CD14-positive monocyte (primary cell): ENCODE measurements around the gene STARD6. TPM values are rescaled to one million over a fixed set of nuclear protein-coding genes. Genes with fewer than 3 reads are reported as not detected.

Experiments used
- DNase-seq, 3 donors: peaks; one replicate each; pipeline ENCODE4 v3.0.0-alpha.2; 2011 to 2022
- H2AFZ ChIP-seq: 2 replicates; pipeline ENCODE4 v1.6.0; 2012; ENCODE audit warnings: mild to moderate bottlenecking, low read depth, low read length, inconsistent platforms; ENCODE audit not compliant: insufficient read depth, poor library complexity, severe bottlenecking
- H3K27ac ChIP-seq, 2 donors: 1 replicate in 1 of 2; 2 replicates in 1 of 2; pipeline ENCODE4 v1.5.1; 2012 to 2013; ENCODE audit warnings: low read length in 2 of 2, control low read depth in 1 of 2, inconsistent platforms in 1 of 2, low read depth in 1 of 2, mild to moderate bottlenecking in 1 of 2
- H3K27me3 ChIP-seq, 2 donors: one replicate each; pipeline versions ENCODE4 v1.6.0 to v1.6.1; 2011 to 2013; ENCODE audit warnings: low read length in 2 of 2; ENCODE audit not compliant: control insufficient read depth in 2 of 2, insufficient read depth in 2 of 2
- H3K36me3 ChIP-seq, 2 donors: replicated peaks in 1 of 2; 1 replicate in 1 of 2; 2 replicates in 1 of 2; pipeline versions ENCODE4 v1.5.1 to v1.6.1; 2012 to 2013; ENCODE audit warnings: low read length in 2 of 2, control low read depth in 1 of 2, inconsistent platforms in 1 of 2, mild to moderate bottlenecking in 1 of 2; ENCODE audit not compliant: insufficient read depth in 2 of 2, control insufficient read depth in 1 of 2
- H3K4me1 ChIP-seq, 2 donors: 1 replicate in 1 of 2; 2 replicates in 1 of 2; pipeline versions ENCODE4 v1.5.1 to v1.6.1; 2012 to 2013; ENCODE audit warnings: low read length in 2 of 2, control low read depth in 1 of 2, inconsistent platforms in 1 of 2, mild to moderate bottlenecking in 1 of 2, moderate library complexity in 1 of 2; ENCODE audit not compliant: insufficient read depth in 2 of 2, control insufficient read depth in 1 of 2
- H3K4me2 ChIP-seq: replicated peaks from 2 replicates; pipeline ENCODE3; 2012; ENCODE audit warnings: low read length, moderate library complexity, mild to moderate bottlenecking; ENCODE audit not compliant: poor library complexity, severe bottlenecking; ENCODE audit errors: extremely low read depth
- H3K4me3 ChIP-seq, 3 experiments: fragments of 200-600 bp in 1 of 3; sonication (generic) in 1 of 3; replicated peaks in 1 of 3; 1 replicate in 2 of 3; 2 replicates in 1 of 3; pipeline ENCODE4 v1.5.1; 2011 to 2013; ENCODE audit warnings: low read length in 3 of 3, mild to moderate bottlenecking in 3 of 3, control low read depth in 2 of 3, low read depth in 2 of 3, inconsistent platforms in 1 of 3, moderate library complexity in 1 of 3
- H3K79me2 ChIP-seq: 2 replicates; pipeline ENCODE4 v1.6.0; 2012; ENCODE audit warnings: mild to moderate bottlenecking, control low read depth, inconsistent platforms, low read length, moderate library complexity; ENCODE audit not compliant: insufficient read depth
- H3K9ac ChIP-seq: 2 replicates; pipeline ENCODE4 v1.6.0; 2017; ENCODE audit warnings: low read length, mild to moderate bottlenecking; ENCODE audit not compliant: insufficient read depth, poor library complexity, severe bottlenecking
- H3K9me3 ChIP-seq, 2 donors: replicated peaks in 1 of 2; 1 replicate in 1 of 2; 2 replicates in 1 of 2; pipeline versions ENCODE4 v1.5.1 to v1.6.1; 2012 to 2013; ENCODE audit warnings: low read length in 2 of 2, control low read depth in 1 of 2; ENCODE audit not compliant: control insufficient read depth in 1 of 2, insufficient read depth in 1 of 2
- H4K20me1 ChIP-seq: 2 replicates; pipeline ENCODE4 v1.6.0; 2012; ENCODE audit warnings: mild to moderate bottlenecking, low read length, control low read depth, moderate library complexity; ENCODE audit not compliant: insufficient read depth
- H3K27ac Mint-ChIP-seq, 7 donors: one replicate each; pipeline ENCODE4 v1.8.0; 2020; ENCODE audit warnings: mild to moderate bottlenecking in 7 of 7, mixed read lengths in 7 of 7, moderate library complexity in 6 of 7, inconsistent platforms in 2 of 7
- H3K27me3 Mint-ChIP-seq, 3 donors: one replicate each; pipeline ENCODE4 v1.8.0; 2021 to 2022; ENCODE audit warnings: low read depth in 3 of 3, mild to moderate bottlenecking in 3 of 3, mixed read lengths in 3 of 3, moderate library complexity in 3 of 3, inconsistent platforms in 1 of 3
- H3K36me3 Mint-ChIP-seq, 2 donors: one replicate each; pipeline ENCODE4 v1.8.0; 2020; ENCODE audit warnings: mixed read lengths in 2 of 2, inconsistent platforms in 1 of 2, mild to moderate bottlenecking in 1 of 2
- H3K4me1 Mint-ChIP-seq: one replicate; pipeline ENCODE4 v1.8.0; 2020; ENCODE audit warnings: mild to moderate bottlenecking, mixed read lengths
- H3K4me3 Mint-ChIP-seq, 2 donors: one replicate each; pipeline ENCODE4 v1.8.0; 2020; ENCODE audit warnings: mild to moderate bottlenecking in 2 of 2, mixed read lengths in 2 of 2, moderate library complexity in 1 of 2
- H3K9me3 Mint-ChIP-seq, 7 donors: one replicate each; pipeline ENCODE4 v1.8.0; 2020 to 2022; ENCODE audit warnings: mixed read lengths in 7 of 7, mild to moderate bottlenecking in 6 of 7, moderate library complexity in 6 of 7, inconsistent platforms in 2 of 7
- WGBS: methylation state at CpG from one replicate; pipeline ENCODE4 v1.1.5; 2013; ENCODE audit warnings: missing lambda C conversion rate; ENCODE audit not compliant: insufficient coverage; 5-methylcytosine and 5-hydroxymethylcytosine counted together
- intact Hi-C, 2 donors: fragments of 100-400 bp; cut with micrococcal nuclease; formaldehyde crosslinking; loops; one replicate each; pipeline versions ENCODE4 v1.15.0 to v1.15.1; 2023
- polyA plus RNA-seq, 3 donors: library from polyadenylated mRNA; depleted of rRNA in 1 of 3; unstranded in 2 of 3; stranded (reverse) in 1 of 3; fragments of 300-500 nt in 2 of 3; fragments of >200 nt in 1 of 3; fragmentation: Illumina TruSeq in 2 of 3; gene quantifications; 1 replicate in 2 of 3; 2 replicates in 1 of 3; pipeline ENCODE4 v1.2.3, GENCODE V29; 2012 to 2021
- TF ChIP-seq, protein P1 (sequence below): fragments of 200-600 bp; IDR thresholded peaks from one replicate; pipeline ENCODE4 v1.8.0; 2022; ENCODE audit warnings: antibody characterized with exemption, mild to moderate bottlenecking

STARD6 gene
- polyA plus RNA-seq, 3 donors: not detected

DNA sequence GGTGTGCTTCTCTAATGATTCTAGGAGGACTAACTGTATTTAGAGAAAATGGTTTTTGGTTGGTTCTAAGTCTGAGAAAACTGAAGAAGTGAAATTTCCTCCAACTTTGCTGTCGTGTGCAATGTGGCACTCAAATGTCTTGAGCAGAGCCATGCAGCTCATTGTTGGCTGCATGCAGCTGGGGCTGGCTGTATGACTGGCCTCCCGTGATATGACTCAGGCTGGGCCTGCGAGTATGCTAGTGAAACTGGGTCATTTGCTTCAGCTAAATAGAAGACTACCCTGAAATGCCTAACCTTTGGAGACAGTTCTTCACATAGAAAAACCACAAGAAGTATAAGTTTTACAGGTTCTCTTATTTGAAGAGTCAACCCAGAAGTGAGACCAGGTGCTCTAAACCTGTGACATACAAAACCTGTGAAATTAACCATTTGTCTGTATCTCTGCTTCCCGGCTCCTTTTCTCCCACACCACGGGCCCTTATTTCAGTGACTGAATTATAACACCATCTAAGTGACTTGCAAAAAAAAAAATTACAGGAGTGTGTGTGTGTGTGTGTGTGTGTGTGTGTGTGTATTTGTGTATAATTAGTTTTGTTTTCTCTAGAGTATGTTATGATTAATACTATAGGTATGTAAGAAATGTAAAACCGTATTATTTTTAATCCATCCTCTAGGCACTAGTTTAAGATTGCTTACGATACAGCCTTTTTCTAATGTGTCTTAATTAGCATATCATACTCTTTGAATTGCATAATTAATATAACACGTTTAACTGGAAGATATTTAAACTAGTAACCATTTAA lies 72.5 kb downstream of the STARD6 start:
- H3K27ac ChIP-seq: no peak overlapping the region
- H3K4me2 ChIP-seq: no peak overlapping the region
- H3K9ac ChIP-seq: no peak overlapping the region
- DNase-seq: no peak
- H3K79me2 ChIP-seq: no peaks in the 10 kb centered on the region
- no peaks in the 10 kb centered on the region for H4K20me1 ChIP-seq
- H3K4me1 Mint-ChIP-seq: peaks cover 3% of the 10 kb centered on the region
- peaks cover 0 to 8% (median 3%) of the 10 kb centered on the region in 7 donors for H3K9me3 Mint-ChIP-seq
- no peak overlapping the region for H2AFZ ChIP-seq
- 88% methylated on average over 2 of the region's 8 CpGs for whole genome bisulfite sequencing
- no peak overlapping the region for H3K4me3 Mint-ChIP-seq
- intact Hi-C loops: no loop called here
- H3K36me3 Mint-ChIP-seq: peaks cover 60 to 73% of the 10 kb centered on the region in 2 donors
- no peak overlapping the region for H3K4me3 ChIP-seq
- no peaks in the 10 kb centered on the region for H3K4me1 ChIP-seq
- H3K27me3 ChIP-seq: no peaks in the 10 kb centered on the region
- H3K9me3 ChIP-seq: no peaks in the 10 kb centered on the region
- H3K27me3 Mint-ChIP-seq: no peaks in the 10 kb centered on the region
- peak overlapping the region in 1 of 7 donors; percentile 11 for H3K27ac Mint-ChIP-seq
- TF ChIP-seq, protein P1, sequence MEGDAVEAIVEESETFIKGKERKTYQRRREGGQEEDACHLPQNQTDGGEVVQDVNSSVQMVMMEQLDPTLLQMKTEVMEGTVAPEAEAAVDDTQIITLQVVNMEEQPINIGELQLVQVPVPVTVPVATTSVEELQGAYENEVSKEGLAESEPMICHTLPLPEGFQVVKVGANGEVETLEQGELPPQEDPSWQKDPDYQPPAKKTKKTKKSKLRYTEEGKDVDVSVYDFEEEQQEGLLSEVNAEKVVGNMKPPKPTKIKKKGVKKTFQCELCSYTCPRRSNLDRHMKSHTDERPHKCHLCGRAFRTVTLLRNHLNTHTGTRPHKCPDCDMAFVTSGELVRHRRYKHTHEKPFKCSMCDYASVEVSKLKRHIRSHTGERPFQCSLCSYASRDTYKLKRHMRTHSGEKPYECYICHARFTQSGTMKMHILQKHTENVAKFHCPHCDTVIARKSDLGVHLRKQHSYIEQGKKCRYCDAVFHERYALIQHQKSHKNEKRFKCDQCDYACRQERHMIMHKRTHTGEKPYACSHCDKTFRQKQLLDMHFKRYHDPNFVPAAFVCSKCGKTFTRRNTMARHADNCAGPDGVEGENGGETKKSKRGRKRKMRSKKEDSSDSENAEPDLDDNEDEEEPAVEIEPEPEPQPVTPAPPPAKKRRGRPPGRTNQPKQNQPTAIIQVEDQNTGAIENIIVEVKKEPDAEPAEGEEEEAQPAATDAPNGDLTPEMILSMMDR: no peak
- peaks cover 76 to 87% of the 10 kb centered on the region in 2 donors for H3K36me3 ChIP-seq

DNA sequence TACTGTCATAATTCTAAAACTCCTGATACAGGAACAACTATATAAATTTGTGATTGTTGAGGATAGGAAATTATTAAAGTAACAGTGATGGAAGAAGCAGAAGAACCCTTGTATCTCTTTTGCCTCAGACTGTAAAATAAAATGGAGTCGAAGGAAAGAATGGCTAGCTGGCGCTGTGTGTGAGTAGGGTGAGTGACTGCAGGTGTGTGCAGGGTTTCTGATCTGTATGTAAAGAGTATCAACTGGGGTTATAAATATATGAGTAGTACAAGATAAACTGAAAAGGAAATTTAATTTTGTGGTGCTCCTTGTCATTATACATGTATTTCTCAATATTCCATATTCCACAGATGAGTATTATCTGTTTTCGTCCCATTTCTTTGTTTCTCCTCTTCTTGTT lies 73.1 kb downstream of the STARD6 start:
- Histone ChIP-seq H4K20me1 (no peaks in the 10 kb centered on the region), H2AFZ (no peak overlapping the region), H3K9me3 (no peaks in the 10 kb centered on the region), H3K36me3 (peaks cover 82 to 91% of the 10 kb centered on the region in 2 donors), H3K79me2 (no peaks in the 10 kb centered on the region), H3K27me3 (no peaks in the 10 kb centered on the region), H3K27ac (no peak overlapping the region), H3K4me3 (no peak overlapping the region), H3K9ac (no peak overlapping the region), H3K4me1 (no peaks in the 10 kb centered on the region), H3K4me2 (no peak overlapping the region)
- intact Hi-C loops: no loop called here
- H3K27me3 Mint-ChIP-seq: no peaks in the 10 kb centered on the region
- TF ChIP-seq, protein P1: no peak
- H3K4me1 Mint-ChIP-seq: peaks cover 7% of the 10 kb centered on the region
- no peak overlapping the region for H3K4me3 Mint-ChIP-seq
- H3K9me3 Mint-ChIP-seq: peaks cover 0 to 5% (median 1%) of the 10 kb centered on the region in 7 donors
- H3K36me3 Mint-ChIP-seq: peaks cover 66 to 71% of the 10 kb centered on the region in 2 donors
- no peak for DNase-seq
- peak overlapping the region in 1 of 7 donors; percentile 21 for H3K27ac Mint-ChIP-seq
- 100% methylated on average over 1 of the region's 3 CpGs for WGBS
